ENCODE data around the gene TPO. TPM values are rescaled to one million over a fixed set of nuclear protein-coding genes. Genes with fewer than 3 reads are reported as not detected.

The TPO gene
- total RNA-seq, 1 experiment from 2014 or later = not detected

- TF ChIP-seq, protein P1, sequence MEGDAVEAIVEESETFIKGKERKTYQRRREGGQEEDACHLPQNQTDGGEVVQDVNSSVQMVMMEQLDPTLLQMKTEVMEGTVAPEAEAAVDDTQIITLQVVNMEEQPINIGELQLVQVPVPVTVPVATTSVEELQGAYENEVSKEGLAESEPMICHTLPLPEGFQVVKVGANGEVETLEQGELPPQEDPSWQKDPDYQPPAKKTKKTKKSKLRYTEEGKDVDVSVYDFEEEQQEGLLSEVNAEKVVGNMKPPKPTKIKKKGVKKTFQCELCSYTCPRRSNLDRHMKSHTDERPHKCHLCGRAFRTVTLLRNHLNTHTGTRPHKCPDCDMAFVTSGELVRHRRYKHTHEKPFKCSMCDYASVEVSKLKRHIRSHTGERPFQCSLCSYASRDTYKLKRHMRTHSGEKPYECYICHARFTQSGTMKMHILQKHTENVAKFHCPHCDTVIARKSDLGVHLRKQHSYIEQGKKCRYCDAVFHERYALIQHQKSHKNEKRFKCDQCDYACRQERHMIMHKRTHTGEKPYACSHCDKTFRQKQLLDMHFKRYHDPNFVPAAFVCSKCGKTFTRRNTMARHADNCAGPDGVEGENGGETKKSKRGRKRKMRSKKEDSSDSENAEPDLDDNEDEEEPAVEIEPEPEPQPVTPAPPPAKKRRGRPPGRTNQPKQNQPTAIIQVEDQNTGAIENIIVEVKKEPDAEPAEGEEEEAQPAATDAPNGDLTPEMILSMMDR (conservative IDR thresholded peaks at IDR 0.05) = no peak
- no peaks in the 10 kb centered on the region for H3K27me3 Mint-ChIP-seq (ENCODE audit: low read depth)
- Histone ChIP-seq H3K23me2 (ENCODE audit: insufficient read length, low read depth, low read length, poor library complexity, severe bottlenecking) (no peaks in the 10 kb centered on the region), H3K27ac (ENCODE audit: insufficient read length, low read depth, low read length) (no peak overlapping the region), H3K56ac (ENCODE audit: insufficient read length, low read depth, low read length) (no peak overlapping the region), H3K9ac (ENCODE audit: extremely low read depth, insufficient read length, low read length) (no peak overlapping the region), H3K4me2 (ENCODE audit: insufficient read depth, insufficient read length, low read length) (no peak overlapping the region), H2AK5ac (ENCODE audit: insufficient read length, low read length) (no peak overlapping the region), H4K5ac (ENCODE audit: insufficient read length, low read depth, low read length) (no peak overlapping the region), H3K23ac (ENCODE audit: insufficient read length, low read depth, low read length) (no peak overlapping the region), H2BK15ac (ENCODE audit: low read depth, low read length) (no peak overlapping the region), H4K20me1 (ENCODE audit: control insufficient read depth, insufficient read depth, insufficient read length) (no peaks in the 10 kb centered on the region), H3K14ac (ENCODE audit: insufficient read depth, low read length) (no peak overlapping the region), H3K18ac (ENCODE audit: insufficient read length, low read depth, low read length) (no peak overlapping the region), H3K4me1 (ENCODE audit: insufficient read depth, low read length) (no peaks in the 10 kb centered on the region), H3T11ph (ENCODE audit: low read length) (no peak overlapping the region), H3K4ac (ENCODE audit: low read depth, low read length) (no peak overlapping the region), H2BK12ac (ENCODE audit: insufficient read length, low read depth, low read length) (no peak overlapping the region), H4K91ac (ENCODE audit: insufficient read length, low read depth, low read length) (no peak overlapping the region), H2BK20ac (ENCODE audit: low read depth, low read length, poor library complexity, severe bottlenecking) (no peak overlapping the region), H4K8ac (replicated peaks; ENCODE audit: insufficient read length, low read depth, low read length) (no peak overlapping the region), H3K79me1 (ENCODE audit: insufficient read depth, low read depth, low read length, poor library complexity, severe bottlenecking) (no peaks in the 10 kb centered on the region), H2BK120ac (ENCODE audit: low read depth, low read length, poor library complexity, severe bottlenecking) (no peak overlapping the region), H3K27me3 (ENCODE audit: insufficient read depth, low read length) (no peaks in the 10 kb centered on the region), H2AFZ (ENCODE audit: low read length) (no peak overlapping the region), H2BK5ac (ENCODE audit: insufficient read length, low read length) (no peak overlapping the region), H3K79me2 (ENCODE audit: insufficient read depth, low read length) (no peaks in the 10 kb centered on the region), H3K9me3 (ENCODE audit: control insufficient read depth, low read depth, low read length) (no peaks in the 10 kb centered on the region)
- H3K4me3 Mint-ChIP-seq = no peak overlapping the region
- WGBS (ENCODE audit: extremely low coverage, insufficient read length, low lambda C conversion rate) = no CpG with 5 or more reads among the region's 8 CpGs
- peaks cover 0 to 2% of the 10 kb centered on the region in 2 experiments; a peak in 1 of 4 replicates for H3K4me1 Mint-ChIP-seq
- no peaks in the 10 kb centered on the region for H3K36me3 Mint-ChIP-seq (ENCODE audit: insufficient read depth in 1 of 3, low read depth in 3 of 3)
- no peak overlapping the region for H3K27ac Mint-ChIP-seq
- H3K9me3 Mint-ChIP-seq = no peaks in the 10 kb centered on the region
- DNase-seq = no peak
Measured at GRCh38 chr2:1515073-1515430, 101.8 kb downstream of the TPO start.

All from H9 (cell line).